Pulmonary artery endothelial cell (primary cell): ENCODE results near the gene NCKAP1. TPM values are rescaled to one million over a fixed set of nuclear protein-coding genes. Genes with fewer than 3 reads are reported as not detected.
A peak's percentile ranks its signal among the peaks of the same experiment; 100 is the strongest.
"Not testable (repeated sequence)": the region's sequence is repeated elsewhere in the genome, so short reads cannot be mapped to it uniquely, and the experiment has no call there.

Experiments
- DNase-seq: peaks from one replicate; pipeline ENCODE4 v3.0.0-alpha.2; 2011; ENCODE audit warnings: low read depth, low spot score
- total RNA-seq: library from RNA; depleted of rRNA; stranded (reverse); fragments of >200 nt; gene quantifications from 2 replicates; pipeline ENCODE4 v1.2.3, GENCODE V29; 2014

Gene NCKAP1
- 150 and 190 TPM in 2 replicates for total RNA-seq

- DNase-seq = peak; percentile 33
These were observed at the start of gene NCKAP1 for GRCh38 chr2:183038341-183039300. Gene NCKAP1 (minus strand): TSS chr2:183038457. CDS start chr2:183038099, 358 bp downstream.

- DNase-seq = no peak
These were observed 43.7 kb upstream of the NCKAP1 start for GRCh38 chr2:183081911-183082310.

- DNase-seq = no peak
These were observed 41.0 kb upstream of the NCKAP1 start for GRCh38 chr2:183079139-183079775.

- DNase-seq = peak; percentile 69
These were observed 40.3 kb upstream of the NCKAP1 start, which contains the start of gene DUSP19 for GRCh38 chr2:183078464-183079138. Gene DUSP19 (plus strand): TSS chr2:183078747. CDS start chr2:183078934, 187 bp downstream.

- DNase-seq = no peak
These were observed 39.9 kb upstream of the NCKAP1 start for GRCh38 chr2:183078163-183078463.

GRCh38 chr2:183072177-183072576, 33.9 kb upstream of the NCKAP1 start:
- no peak for DNase-seq

GRCh38 chr2:183070942-183071844, 32.9 kb upstream of the NCKAP1 start:
- no peak for DNase-seq

- no peak for DNase-seq
These were observed 30.9 kb upstream of the NCKAP1 start for GRCh38 chr2:183069174-183069573.

GRCh38 chr2:183068561-183068960, 30.3 kb upstream of the NCKAP1 start:
- no peak for DNase-seq

GRCh38 chr2:183063083-183063482, 24.8 kb upstream of the NCKAP1 start:
- DNase-seq = no peak

GRCh38 chr2:183060571-183061231, 22.4 kb upstream of the NCKAP1 start:
- DNase-seq = no peak

GRCh38 chr2:183059561-183059960, 21.3 kb upstream of the NCKAP1 start:
- DNase-seq = no peak

- no peak for DNase-seq
These were observed 19.2 kb upstream of the NCKAP1 start for GRCh38 chr2:183057333-183057985.

GRCh38 chr2:183049420-183049819, 11.2 kb upstream of the NCKAP1 start:
- no peak for DNase-seq

- not testable (repeated sequence) for DNase-seq
These were observed 9.3 kb upstream of the NCKAP1 start for GRCh38 chr2:183047486-183048125.

- not testable (repeated sequence) for DNase-seq
These were observed 5.3 kb upstream of the NCKAP1 start for GRCh38 chr2:183043580-183043979.

GRCh38 chr2:183040604-183041003, 2.3 kb upstream of the NCKAP1 start:
- DNase-seq = no peak

- peak; percentile 7 for DNase-seq
These were observed 510 bp downstream of the NCKAP1 start for GRCh38 chr2:183037553-183038340.
